ENCODE measurements around the gene MYO1C.

The MYO1C gene

DNA sequence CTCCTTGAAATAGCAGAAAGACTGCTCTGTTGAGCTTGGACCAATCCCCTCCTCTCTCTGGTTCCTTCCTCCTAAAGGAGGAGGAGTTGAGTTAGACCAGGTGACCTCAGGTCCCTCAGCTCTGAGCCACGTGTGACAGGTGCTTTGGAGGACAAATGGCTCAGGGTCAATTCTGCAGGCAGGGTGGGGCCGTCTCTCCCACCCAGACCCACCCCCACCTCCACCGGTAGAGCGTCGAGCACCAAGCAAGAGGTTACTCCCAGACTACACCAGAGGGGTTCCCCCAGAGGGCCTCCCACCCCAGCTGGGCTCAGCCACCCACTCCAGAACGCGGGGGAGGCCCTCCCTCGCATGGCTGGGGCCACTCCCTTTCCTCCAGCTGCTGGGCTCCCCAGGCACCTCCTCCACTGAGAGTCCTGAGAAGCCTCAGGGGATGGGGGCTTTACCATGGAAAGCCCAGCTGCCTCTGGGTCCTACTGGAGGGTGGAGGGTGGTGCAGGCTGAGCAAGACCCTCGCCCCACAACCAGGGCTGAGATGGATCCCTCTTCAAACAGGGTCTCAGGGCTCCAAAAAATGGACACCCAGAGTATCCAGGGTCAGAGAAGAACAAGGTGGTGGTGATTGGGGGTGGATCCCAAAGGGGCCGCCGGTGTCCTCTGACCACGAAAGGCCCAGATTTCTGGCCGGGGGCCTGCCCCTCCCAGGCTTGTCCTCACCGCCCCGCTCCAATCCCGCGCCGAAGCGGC, 7.6 kb downstream of the MYO1C start:
- DNase-seq (ENCODE audit: low read depth in 2 of 2) = no peak

DNA sequence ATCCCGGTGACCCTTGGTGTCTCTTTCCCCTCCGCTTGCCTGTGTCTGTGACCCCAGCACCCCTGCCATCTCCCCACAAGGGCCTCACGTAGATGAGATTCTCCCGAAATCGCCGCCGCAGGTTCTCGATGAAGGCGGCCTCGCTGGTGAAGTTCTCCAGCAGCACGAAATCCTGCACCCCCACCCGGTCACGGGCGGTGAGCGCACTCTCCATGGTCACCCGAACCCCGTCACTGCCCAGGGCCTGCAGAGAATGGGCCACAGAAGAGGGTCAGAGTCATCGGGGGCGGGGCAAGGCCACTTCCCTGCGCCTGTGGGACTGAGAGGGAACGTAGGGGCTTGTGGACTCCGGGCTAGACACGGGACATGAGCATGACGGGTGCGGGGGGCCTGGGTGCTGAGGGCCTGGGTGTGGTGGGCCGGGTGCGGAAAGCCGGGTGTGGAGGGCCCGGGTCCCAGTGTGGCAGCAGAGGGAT, 8.4 kb downstream of the MYO1C start:
- DNase-seq (ENCODE audit: low read depth in 2 of 2) = no peak

DNA sequence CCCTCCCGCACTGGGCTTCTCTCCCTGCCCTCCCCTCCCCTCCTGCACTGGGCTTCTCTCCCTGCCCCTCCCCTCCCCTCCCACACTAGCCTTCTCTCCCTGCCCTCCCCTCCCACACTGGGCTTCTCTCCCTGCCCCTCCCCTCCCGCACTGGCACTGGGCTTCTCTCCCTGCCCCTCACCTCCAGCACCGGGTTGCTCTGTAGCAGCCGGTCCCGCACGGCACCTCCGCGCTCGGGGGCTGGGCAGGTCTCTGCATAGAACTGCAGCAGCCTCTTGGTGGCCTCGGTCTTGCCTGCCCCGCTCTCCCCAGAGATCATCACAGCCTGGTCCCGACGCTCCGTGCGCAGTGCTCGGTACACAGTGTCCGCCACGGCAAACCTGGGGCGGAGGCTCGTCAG, 9.8 kb downstream of the MYO1C start:
- no peak for DNase-seq (ENCODE audit: low read depth in 2 of 2)

DNA sequence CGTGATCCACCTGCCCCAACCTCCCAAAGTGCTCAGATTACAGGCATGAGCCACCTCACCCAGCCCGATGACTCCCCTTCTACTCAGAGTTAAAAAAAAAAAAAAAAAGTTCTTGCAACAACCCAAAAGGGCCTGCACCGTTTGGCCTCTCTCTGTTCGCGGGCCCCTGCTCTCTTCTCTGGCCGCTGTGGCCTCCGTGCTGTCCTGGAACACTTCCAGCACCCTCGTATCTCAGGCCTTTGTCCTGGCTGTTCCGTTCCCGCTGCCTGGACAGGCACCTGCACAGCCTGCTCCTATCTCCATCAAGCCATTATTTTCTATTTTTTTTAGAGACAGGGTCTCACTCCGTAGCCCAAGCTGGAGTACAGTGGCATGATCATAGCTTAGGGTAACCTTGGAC, 10.8 kb downstream of the MYO1C start:
- no peak for DNase-seq (ENCODE audit: low read depth in 2 of 2)

DNA sequence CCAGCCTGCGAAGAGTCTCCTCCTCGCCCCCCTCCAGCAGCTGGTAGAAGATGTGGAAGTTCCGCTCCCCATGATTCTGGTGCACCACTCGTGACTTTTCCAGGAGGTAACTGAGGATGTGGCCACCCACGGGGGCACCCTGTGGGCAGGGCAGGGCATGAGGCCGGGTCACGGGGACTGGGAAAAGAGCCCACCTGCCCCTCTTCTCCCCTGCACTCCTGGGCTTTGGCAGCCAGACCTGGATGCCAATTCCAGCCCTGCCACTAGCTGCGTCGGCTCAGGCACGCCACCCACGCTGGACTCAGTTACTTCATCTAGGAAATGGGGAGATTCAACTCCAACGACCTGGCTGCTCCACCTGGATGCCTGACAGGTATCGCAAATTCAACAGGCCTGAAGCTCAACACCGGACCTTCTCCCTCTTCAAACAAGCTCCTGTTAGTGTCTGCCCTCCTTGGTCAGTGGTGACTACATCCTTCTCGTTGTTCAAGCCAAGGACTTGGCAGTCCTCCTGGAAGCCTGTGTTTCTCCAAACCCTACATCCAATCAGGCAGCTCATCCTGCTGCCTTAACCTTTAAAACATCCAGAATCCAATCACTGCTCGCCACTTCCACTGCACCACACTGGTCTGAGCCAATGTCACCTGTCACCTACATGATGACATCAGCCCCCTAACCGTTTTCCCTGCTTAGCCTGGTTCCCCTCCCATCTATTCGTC, 11.6 kb downstream of the MYO1C start:
- no peak for DNase-seq (ENCODE audit: low read depth in 2 of 2)

DNA sequence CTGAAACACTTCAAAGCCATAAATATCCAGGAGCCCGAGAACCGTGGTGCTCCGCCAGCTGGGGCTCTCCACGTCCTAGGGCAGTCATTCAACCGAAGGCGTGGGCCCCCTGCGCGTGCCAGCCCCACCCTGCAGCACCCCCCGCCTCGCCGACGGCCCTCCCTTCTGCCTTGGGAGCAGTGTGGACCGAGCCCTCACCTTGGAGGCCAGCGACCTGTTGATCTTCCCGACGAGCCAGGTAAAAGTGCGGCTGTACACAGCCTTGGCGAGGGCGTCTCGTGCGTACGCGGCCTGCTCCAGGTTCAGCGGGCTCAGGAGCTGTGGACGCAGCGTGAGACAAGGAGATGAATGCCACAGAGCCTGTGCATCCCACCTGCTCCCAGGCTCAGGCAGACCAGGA, 14.1 kb downstream of the MYO1C start:
- DNase-seq (ENCODE audit: low read depth in 2 of 2) = no peak

DNA sequence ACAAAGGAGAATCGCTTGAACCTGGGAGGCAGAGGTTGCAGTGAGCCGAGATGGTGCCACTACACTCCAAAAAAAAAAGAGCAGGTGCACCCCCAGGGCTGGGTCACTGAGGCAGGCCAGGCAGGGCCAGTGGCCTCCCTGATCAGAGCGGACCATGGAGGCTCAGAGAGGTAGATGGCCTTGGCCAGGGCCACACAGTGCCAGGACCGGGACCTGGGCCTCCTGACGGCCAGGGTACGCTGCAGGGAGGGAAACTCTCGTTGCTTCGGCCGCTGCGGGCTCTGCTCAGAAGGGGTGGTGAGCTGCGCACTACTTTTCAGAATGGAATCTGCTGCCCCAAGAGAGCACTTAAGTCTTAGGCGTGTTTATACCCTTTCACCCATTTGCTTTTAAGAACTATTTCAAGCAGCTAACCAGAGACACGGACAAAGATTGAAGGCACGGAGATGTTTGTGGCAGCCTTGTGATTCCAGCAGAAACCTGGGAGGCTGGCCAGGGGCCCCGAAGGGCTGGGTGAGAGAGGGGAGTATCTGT, 17.1 kb downstream of the MYO1C start:
- no peak for DNase-seq (ENCODE audit: low read depth in 2 of 2)

DNA sequence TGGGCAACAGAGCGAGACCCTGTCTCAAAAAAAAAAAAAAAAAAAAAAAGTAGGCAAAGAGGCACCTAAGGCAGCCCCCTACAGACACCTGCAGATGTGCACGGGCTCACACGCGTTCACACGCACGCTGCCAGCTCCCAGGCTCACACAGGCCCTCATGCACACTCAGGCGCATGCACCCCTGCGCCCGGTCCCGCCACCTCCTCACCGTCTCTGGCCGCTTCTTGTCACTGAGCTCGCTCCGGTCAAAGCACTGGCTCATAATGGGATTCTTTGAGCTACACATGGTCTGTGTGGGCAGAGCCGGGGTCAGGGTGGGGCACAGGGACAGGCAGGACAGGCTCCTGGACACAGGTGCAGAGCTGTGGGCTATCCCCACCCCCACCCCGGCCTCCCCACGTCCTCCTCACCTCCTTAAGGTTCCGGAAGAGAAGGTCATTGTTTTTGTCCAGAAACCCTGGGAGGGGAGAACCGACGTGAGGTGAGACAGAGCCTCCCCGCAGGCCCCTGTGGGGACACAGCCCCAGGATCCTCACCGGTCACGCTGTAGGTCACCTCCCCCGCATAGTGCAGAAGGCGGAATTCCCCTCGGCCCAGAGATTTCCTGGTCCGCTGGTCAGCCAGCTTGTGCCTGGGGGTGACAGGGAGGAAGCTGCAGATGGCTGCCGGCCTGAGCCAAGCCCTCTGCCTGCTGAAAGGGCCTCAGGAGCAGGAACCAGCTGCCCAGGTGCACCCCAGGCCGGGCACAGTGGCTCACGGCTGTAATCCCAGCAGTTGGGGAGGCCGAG, 17.9 kb downstream of the MYO1C start:
- no peak for DNase-seq (ENCODE audit: low read depth in 2 of 2)

DNA sequence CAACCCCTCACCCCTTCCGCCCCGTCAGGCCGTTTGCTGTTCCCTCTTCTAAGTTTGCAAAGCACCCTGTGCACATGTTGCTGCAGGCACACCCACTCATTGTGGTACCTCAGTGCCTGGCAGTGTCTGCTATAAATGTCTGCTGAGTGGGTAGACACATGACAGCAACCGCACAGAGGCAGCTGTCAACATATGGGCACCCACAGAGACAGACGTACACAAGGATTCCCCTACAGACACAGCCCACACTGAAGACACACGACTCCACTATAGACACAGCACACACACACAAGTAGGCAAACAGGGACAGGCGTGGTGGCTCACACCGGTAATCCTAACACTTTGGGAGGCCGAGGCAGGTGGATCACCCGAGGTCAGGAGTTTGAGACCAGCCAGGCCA, 18.6 kb downstream of the MYO1C start:
- DNase-seq (ENCODE audit: low read depth in 2 of 2) = no peak

DNA sequence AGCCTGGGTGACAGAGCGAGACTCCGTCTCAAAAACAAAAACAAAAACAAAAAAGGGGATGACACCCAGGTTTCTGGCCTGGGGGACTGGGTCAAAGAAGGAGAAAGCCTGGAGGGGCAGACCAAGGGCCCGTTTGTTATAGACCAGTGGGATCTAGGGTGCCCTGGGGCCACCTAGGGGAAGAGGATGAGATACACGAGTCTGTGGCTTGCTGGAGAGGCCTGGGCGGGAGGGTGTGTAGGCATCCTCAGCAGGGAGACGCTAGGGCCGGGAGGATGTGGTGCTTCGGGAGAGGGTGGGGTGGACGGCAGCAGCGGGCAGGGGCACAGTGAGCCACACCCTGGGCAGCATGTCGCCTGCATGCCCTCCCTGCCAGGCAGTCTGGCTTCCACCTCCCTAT, 19.3 kb downstream of the MYO1C start:
- DNase-seq (ENCODE audit: low read depth in 2 of 2) = no peak

DNA sequence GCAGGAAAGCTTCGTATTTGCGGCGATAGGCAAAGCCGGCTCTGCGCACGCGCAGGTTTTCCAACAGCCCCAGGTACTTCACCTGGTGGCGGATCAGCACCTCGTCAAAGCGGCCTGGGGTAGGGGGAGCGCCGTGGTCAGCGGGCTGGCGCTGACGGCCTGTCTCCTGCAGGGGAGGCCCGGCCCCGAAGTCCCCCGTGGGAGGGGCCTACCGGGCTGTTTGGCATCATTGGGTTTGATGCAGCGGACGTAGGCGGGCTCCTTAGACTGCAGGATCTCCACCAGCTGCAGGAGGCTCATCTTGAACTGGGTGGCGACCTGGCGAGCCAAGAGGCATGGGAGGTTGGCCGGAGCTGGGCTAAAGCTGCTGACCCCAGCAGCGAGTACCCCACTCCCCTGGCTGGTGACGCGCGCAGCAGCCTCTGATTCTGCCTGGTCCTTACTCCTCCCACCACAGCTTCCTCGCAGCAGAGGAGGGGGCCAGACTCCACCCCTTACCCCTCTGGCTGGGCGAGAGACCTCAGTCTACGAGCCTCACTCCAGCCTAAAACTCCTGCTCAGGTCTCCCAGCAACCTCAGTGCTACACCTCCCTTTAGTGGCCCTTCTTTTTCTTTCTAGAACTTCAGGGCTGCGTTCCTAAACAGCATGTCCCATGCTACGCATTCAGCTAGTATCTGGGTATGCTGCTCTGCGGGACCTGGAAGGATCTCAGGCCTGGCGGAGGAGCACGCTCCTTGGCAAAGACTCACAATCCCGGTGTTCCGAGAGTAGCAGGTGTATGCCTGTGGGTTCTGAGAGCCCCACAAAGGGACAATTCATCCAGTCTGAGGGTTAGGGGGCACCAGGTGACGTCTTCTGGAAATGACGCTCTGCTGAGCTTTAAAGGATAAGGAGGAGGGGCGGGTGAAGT, 20.3 kb downstream of the MYO1C start:
- DNase-seq (ENCODE audit: low read depth in 2 of 2) = no peak

DNA sequence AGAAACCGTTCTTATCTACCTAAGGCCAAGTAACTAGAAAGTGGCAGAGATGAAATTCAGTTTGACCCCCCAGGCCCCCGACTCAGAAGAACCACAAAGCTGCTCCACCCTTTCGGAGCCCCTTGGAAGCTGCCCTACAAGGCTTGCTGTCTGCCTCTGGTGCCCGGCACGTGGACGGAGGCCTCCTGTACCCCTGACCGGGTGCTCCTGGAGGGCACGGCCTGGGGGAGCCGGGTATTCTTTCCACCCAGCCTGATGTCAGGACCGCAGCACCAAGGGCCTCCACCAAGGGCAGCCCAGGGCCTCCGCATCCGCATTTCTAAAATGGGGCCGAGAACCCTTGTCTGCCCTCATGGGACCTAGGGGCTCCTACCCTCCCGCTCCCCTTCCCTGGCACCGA, 21.0 kb downstream of the MYO1C start:
- DNase-seq (ENCODE audit: low read depth in 2 of 2) = no peak

DNA sequence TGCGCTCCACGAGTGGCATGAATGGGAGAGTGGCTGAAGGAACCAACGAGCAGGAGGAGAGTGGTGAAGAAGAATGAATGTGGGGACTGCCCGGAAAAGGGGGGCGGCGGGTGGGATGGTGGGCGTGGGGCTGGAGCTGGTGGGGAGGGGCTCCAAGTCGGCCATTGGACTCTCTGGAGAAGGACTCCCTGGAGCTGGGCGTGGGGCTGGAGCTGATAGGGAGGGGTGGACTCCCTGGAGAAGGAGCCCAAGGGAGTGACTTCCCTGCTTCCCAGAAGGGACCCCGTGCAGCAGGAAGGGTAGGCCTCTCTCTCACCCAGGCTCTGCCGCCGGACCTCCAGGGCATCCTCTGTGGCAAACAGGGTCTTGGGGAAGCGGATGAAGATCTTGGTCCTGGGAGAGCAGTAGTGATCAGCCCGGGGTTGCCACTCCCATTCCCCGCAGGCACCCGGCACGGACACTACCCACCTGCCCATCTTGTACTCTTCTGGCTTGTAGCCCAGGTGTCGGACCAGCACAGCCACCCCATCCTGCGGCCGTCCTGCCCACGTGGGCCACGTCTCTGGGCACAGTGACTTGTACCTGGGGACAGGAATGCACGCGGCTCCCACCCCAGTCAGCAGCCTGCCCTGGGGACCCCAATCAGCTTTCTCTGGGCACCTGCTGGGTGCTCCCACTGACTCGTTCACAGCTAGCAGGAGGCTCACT, 21.6 kb downstream of the MYO1C start:
- DNase-seq (ENCODE audit: low read depth in 2 of 2) = no peak

DNA sequence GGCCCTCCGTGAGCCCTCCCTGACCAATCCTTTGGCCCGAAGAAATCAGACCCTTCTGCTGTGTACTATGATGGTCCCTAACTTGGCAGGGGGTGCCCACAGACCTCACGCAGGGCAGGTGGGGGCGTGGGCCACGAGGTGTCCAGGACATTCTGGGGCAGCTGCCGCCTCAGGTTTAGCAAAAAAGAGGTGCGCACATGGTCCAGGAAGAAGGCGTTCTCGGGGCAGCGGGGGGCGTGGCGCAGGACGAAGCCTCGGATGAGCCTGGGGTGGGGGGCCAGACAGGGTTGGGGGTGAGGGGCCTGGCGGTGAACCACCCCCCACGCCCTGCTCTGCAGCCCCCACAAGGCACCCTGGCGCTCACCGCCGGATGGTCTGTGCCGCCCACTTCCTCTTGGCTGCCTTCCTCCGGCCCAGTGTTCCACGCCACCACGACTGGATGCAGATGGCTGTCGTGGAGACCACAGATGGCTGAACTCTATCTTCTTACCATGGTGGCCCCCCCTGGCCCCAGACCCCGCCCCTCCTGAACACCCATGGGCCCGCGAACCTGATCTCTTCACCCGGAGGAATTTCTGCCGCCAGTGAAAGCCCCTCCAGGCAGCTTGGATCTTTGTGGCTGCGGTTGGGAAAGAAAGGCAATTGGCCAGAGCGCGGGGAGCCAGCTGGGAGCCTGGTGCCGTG, 22.3 kb downstream of the MYO1C start:
- no peak for DNase-seq (ENCODE audit: low read depth in 2 of 2)

DNA sequence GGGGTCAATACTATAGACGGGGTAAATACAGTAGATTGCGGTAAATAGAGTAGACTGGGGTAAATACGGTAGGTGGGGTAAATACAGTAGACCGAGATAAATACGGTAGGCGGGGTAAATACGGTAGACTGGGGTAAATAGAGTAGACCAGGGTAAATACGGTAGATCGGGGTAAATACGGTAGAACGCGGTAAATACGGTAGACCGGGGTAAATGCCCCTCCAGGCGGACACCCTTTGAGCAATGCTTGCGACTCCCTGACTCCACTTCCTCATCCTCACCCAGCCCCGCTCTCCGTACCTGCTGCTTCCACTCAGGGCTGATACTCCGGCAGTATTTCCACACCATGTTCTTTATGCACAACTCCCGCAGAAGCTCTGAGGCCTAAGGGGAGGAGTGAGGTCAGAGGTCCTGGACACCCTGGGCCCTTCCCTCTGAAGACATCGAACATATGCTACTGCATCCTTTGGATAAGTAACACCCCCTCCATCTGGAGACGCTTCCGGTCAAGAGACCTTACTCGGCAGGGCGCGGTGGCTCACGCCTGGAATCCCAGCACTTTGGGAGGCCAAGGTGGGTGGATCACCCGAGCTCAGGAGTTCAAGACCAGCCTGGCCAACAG, 23.1 kb downstream of the MYO1C start:
- no peak for DNase-seq (ENCODE audit: low read depth in 2 of 2)

DNA sequence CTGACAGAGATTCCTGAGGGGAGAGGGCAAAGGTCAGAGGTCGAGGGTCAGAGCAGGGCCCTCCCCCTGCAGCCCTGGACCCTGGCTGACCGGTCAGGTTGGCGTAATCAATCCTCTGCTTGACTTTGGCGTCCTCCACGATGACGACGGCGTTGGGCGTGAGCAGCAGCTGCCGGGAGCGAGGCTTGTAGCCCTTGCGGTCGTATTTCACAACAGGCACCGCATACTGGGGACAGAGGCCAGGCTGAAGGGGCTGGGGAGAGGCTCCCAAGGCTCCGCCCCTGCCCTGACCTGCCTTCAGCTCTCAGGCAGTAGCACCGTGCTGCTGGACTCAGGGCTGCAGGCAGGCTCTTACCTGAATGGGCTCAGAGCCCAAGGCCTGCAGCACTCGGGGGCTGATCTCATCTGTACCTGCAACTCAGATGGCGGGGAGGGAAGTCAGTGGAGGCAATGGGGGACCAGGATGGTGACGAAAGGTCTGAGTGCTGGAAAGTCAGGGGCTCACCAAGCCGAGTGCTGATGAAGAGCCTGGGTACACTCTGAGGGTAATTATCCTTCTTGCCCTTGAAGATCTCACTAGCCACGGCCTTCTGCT, 24.5 kb downstream of the MYO1C start:
- no peak for DNase-seq (ENCODE audit: low read depth in 2 of 2)

DNA sequence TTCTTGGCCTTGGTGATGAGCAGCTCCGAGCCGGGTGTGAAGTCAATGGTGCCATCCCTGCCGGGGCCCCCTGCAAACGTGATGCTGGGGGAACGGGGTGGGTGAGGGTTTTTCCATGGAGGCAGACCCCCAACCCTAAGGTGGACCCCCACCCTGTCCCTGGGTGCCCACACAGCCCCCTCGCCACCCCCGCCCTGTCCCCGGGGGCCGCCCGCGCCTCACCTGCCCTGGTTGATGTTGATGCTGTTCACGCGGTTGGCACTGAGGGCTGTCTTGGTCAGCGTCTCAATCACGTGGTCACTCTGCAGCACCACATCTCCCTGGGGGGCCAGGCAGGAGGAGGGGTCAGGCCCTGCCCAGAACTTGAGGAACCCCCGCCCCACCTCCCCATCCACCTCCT, 25.2 kb downstream of the MYO1C start:
- no peak for DNase-seq (ENCODE audit: low read depth in 2 of 2)

DNA sequence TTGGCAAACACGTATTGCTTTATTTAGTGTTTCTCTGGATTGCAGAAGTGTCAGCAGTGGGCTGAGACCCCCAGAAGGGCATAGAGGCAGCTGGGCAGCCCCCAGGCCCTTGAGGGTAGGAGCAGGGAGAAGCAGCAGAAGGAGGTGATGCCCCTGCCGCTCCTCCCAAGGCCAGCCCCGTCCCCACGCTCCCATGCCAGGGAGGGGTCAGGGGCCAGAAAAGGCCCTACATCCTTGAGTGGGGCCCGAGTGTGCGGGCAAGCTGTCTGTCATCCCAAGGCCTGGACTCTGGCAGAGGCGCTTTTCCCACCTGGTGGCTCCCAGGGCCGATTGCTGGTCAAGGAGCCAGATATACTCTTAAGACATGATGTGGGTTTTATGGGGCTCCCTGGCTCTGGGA, 28.3 kb downstream of the MYO1C start:
- DNase-seq (ENCODE audit: low read depth in 2 of 2) = no peak

Data from stimulated activated CD4-positive, alpha-beta T cell treated with anti-CD3 and anti-CD28 coated beads, Interleukin-4, amount 100 ng/mL, for 48 hours (primary cell).